ENCODE data around the gene KDM8. TPM values are rescaled to one million over a fixed set of nuclear protein-coding genes. Genes with fewer than 3 reads are reported as not detected.

The KDM8 gene
- polyA plus RNA-seq, 3 donors, result 0.40 to 3.3 (median 1.5) TPM

GRCh38 chr16:27264151-27264550, 60.8 kb downstream of the KDM8 start:
- H3K27me3 Mint-ChIP-seq (ENCODE audit: low read depth in 3 of 3), result no peaks in the 10 kb centered on the region
- H3K4me1 Mint-ChIP-seq, result peaks cover 46% of the 10 kb centered on the region
- no peak overlapping the region for H3K4me2 ChIP-seq (replicated peaks; ENCODE audit: extremely low read depth, low read length, poor library complexity, severe bottlenecking)

GRCh38 chr16:27265982-27266381, 62.7 kb downstream of the KDM8 start:
- Histone ChIP-seq H3K4me2 (replicated peaks; ENCODE audit: extremely low read depth, low read length, poor library complexity, severe bottlenecking) (no peak overlapping the region), H3K36me3 (replicated peaks in 1 of 2; ENCODE audit: control insufficient read depth in 1 of 2, insufficient read depth in 2 of 2, low read length in 2 of 2) (no peaks in the 10 kb centered on the region), H4K20me1 (ENCODE audit: insufficient read depth, low read length) (no peaks in the 10 kb centered on the region), H3K79me2 (ENCODE audit: insufficient read depth, low read length) (peaks cover 36% of the 10 kb centered on the region), H3K27ac (ENCODE audit: low read depth in 1 of 2, low read length in 2 of 2) (no peak overlapping the region), H3K4me3 (replicated peaks in 1 of 3; ENCODE audit: low read depth in 2 of 3, low read length in 3 of 3) (no peak overlapping the region), H3K9ac (ENCODE audit: insufficient read depth, low read length, poor library complexity, severe bottlenecking) (no peak overlapping the region), H3K9me3 (replicated peaks in 1 of 2; ENCODE audit: control insufficient read depth in 1 of 2, insufficient read depth in 1 of 2, low read length in 2 of 2) (no peaks in the 10 kb centered on the region), H3K27me3 (ENCODE audit: control insufficient read depth in 2 of 2, insufficient read depth in 2 of 2, low read length in 2 of 2) (no peaks in the 10 kb centered on the region), H2AFZ (ENCODE audit: insufficient read depth, low read depth, low read length, poor library complexity, severe bottlenecking) (no peak overlapping the region), H3K4me1 (ENCODE audit: control insufficient read depth in 1 of 2, insufficient read depth in 2 of 2, low read length in 2 of 2) (peaks cover 31 to 57% of the 10 kb centered on the region in 2 donors)
- no peak for TF ChIP-seq CTCF (IDR thresholded peaks at IDR 0.05)
- peaks cover 49% of the 10 kb centered on the region for H3K4me1 Mint-ChIP-seq
- H3K27me3 Mint-ChIP-seq (ENCODE audit: low read depth in 3 of 3), result no peaks in the 10 kb centered on the region
- intact Hi-C loops (cut with micrococcal nuclease), result loop anchor here in 1 of 2 donors (10.0 kb wide), 1 partner anchor 49 kb away; the partner anchor contains the start of gene IL4R
- no peaks in the 10 kb centered on the region for H3K9me3 Mint-ChIP-seq
- peaks cover 2 to 8% of the 10 kb centered on the region in 2 donors for H3K36me3 Mint-ChIP-seq
- no peak for DNase-seq
- no peak overlapping the region for H3K4me3 Mint-ChIP-seq
- no CpG with 5 or more reads among the region's 1 CpG for WGBS (ENCODE audit: insufficient coverage)
- H3K27ac Mint-ChIP-seq, result no peak overlapping the region

More at GRCh38 chr16:27264151-27264550, 60.8 kb downstream of the KDM8 start:
- H3K9ac ChIP-seq (ENCODE audit: insufficient read depth, low read length, poor library complexity, severe bottlenecking), result no peak overlapping the region
- H3K36me3 ChIP-seq (replicated peaks in 1 of 2; ENCODE audit: control insufficient read depth in 1 of 2, insufficient read depth in 2 of 2, low read length in 2 of 2), result no peaks in the 10 kb centered on the region
- H3K4me3 Mint-ChIP-seq, result no peak overlapping the region
- H4K20me1 ChIP-seq (ENCODE audit: insufficient read depth, low read length), result no peaks in the 10 kb centered on the region
- peaks cover 7 to 15% of the 10 kb centered on the region in 2 donors for H3K36me3 Mint-ChIP-seq
- intact Hi-C loops (cut with micrococcal nuclease), result loop anchor here in 1 of 2 donors (10.0 kb wide), 1 partner anchor 51 kb away; the partner anchor contains the start of gene IL4R
- peak in 1 of 3 donors; percentile 24 for DNase-seq
- no peak for TF ChIP-seq CTCF (IDR thresholded peaks at IDR 0.05)
- peaks cover 46% of the 10 kb centered on the region for H3K79me2 ChIP-seq (ENCODE audit: insufficient read depth, low read length)
- H3K27ac Mint-ChIP-seq, result peak overlapping the region in 1 of 7 donors; percentile 67
- no peak overlapping the region for H2AFZ ChIP-seq (ENCODE audit: insufficient read depth, low read depth, low read length, poor library complexity, severe bottlenecking)
- H3K9me3 Mint-ChIP-seq, result no peaks in the 10 kb centered on the region
- no CpG with 5 or more reads among the region's 6 CpGs for WGBS (ENCODE audit: insufficient coverage)
- H3K4me1 ChIP-seq (ENCODE audit: control insufficient read depth in 1 of 2, insufficient read depth in 2 of 2, low read length in 2 of 2), result peaks cover 27 to 53% of the 10 kb centered on the region in 2 donors
- H3K27ac ChIP-seq (ENCODE audit: low read depth in 1 of 2, low read length in 2 of 2), result no peak overlapping the region
- no peaks in the 10 kb centered on the region for H3K9me3 ChIP-seq (replicated peaks in 1 of 2; ENCODE audit: control insufficient read depth in 1 of 2, insufficient read depth in 1 of 2, low read length in 2 of 2)
- no peaks in the 10 kb centered on the region for H3K27me3 ChIP-seq (ENCODE audit: control insufficient read depth in 2 of 2, insufficient read depth in 2 of 2, low read length in 2 of 2)
- H3K4me3 ChIP-seq (replicated peaks in 1 of 3; ENCODE audit: low read depth in 2 of 3, low read length in 3 of 3), result no peak overlapping the region
